GM12864 (cell line): ENCODE results near the gene ATP7A.
"Not testable (repeated sequence)": the region's sequence is repeated elsewhere in the genome, so short reads cannot be mapped to it uniquely, and the experiment has no call there.

Experiments used
- DNase-seq: peaks from one replicate; pipeline ENCODE4 v3.0.0-alpha.2; 2011; ENCODE audit warnings: low read depth
- H3K4me3 ChIP-seq: 2 replicates; pipeline ENCODE4 v1.5.1; 2011; ENCODE audit warnings: mild to moderate bottlenecking, low read depth, low read length, control low read depth
- CTCF ChIP-seq: IDR thresholded peaks from 2 replicates; pipeline ENCODE4 v1.5.1; 2011; ENCODE audit warnings: low read depth, mild to moderate bottlenecking, moderate library complexity, low read length, control low read depth, inconsistent platforms; ENCODE audit errors: missing control alignments

The ATP7A gene

GRCh38 chrX:77910108-77910840 lies at the start of gene ATP7A:
Gene ATP7A (plus strand): TSS chrX:77910693. CDS start chrX:77971642, 60,949 bp downstream.
- TF ChIP-seq CTCF = peak; percentile 66
- DNase-seq = peak; percentile 79
- H3K4me3 ChIP-seq = peak within 1 kb of the TSS; percentile 55

GRCh38 chrX:77875372-77875771 lies 35.1 kb upstream of the ATP7A start:
- TF ChIP-seq CTCF = no peak
- no peak overlapping the region for H3K4me3 ChIP-seq
- DNase-seq = no peak

- not testable (repeated sequence) for H3K4me3 ChIP-seq, DNase-seq
These were observed 29.1 kb upstream of the ATP7A start for GRCh38 chrX:77881418-77881817.

DNA sequence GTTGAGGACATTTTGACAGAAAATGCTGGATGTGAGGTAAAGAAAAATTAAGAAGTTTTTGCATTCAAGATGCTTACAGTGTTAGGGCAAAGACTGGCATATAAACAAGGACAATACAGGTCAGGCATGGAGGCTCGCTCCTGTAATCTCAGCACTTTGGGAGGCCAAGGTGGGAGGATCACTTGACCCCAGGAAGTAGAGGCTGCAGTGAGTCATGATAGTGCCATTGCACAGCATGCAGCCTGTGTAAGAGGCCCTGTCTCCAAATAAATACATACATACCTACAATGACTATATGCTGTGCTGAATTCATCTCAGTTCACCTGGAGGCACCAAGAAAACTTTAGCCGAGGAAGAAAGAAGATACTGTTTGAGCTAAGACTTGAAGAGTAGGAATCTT lies 17.6 kb upstream of the ATP7A start:
- DNase-seq = no peak
- TF ChIP-seq CTCF = no peak
- H3K4me3 ChIP-seq = no peak overlapping the region; the same call in 1 of the 2 replicates

- no peak for TF ChIP-seq CTCF
- no peak for DNase-seq
- peak overlapping the region; percentile 77; the same call in 1 of the 2 replicates for H3K4me3 ChIP-seq
These were observed 16.8 kb upstream of the ATP7A start for GRCh38 chrX:77893713-77894112.

DNA sequence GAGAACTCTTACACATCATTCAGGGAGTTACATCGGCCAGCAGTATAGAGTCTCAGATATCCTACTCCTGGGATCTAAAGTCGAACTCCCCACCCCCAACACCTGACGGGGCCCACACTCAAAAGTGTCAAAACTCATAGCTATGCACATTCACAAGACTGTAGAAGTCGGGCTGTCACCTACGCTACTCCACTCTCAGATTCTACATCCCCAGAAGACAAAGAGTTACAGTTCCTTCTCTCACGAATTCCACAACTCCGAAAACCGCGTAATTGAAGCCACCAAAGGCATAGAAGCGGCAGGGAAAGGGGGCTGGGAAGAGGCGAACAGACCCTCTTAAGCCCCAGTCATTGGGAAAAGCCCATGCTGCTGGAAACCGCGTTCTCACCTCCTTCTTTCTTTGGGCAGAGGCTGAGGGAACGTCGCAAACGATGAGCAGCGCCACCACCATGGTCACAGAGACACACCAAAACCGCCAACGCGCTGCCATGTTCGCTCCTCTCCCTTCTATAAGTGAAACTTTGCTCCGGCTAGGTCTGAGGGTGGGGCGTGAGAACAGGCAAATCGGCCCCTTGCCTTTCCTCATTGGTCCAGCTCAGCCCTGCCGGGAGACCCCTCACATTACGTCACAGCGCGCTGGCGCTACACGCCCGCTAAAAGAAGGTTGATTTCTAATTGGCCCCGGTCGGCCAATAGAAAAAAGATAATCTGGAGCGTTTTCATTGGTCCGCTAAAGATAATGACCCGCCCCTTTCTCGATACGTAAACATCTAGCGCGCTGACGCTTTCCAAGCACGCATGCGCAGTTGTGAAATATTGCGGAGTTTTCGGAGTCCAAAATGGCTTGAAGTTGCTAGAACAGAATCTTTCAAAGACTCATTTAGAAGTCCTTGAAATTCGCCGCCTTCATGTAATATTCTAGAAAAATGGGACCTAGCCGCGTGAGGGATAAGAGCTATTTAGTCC lies 15.3 kb upstream of the ATP7A start, which contains the start of gene MAGT1:
Gene MAGT1 (minus strand): TSS at position 515 of the 966 bp plus-strand sequence. CDS start 25 bp downstream, at position 490.
- peak; percentile 3 for TF ChIP-seq CTCF
- H3K4me3 ChIP-seq = peak within 1 kb of the TSS; percentile 77
- peak; percentile 92 for DNase-seq
